Measurements from ENCODE around the gene LAMC2. TPM values are rescaled to one million over a fixed set of nuclear protein-coding genes. Genes with fewer than 3 reads are reported as not detected.

Gene LAMC2
- total and polyA plus RNA-seq, 2 of the 13 experiments (the other 11 are each of a cell fraction or from before 2014, with no cell fraction given), result 0.03 TPM; not detected in 1

DNA sequence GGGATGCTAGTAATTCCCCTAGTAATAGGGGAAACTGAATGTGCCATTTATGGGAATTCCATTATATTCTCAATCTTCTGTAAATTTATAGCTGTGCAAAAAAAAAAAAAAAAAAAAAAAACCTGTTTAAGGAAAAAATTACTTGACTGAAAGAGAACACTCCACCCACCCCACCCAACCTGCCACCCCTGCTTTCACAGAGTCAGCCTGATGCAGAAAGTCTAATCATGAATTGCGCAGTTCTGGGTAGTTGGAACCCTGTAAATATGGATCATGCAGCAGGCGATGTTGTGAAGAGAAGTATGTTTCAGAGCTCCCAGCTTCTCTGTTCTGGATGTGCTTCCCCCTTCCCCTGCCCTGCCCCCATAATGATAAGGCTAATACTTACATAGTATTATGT, 19.6 kb upstream of the LAMC2 start:
- no peaks in the 10 kb centered on the region for H3K27me3 ChIP-seq (ENCODE audit: control insufficient read depth in 1 of 2, insufficient read depth in 2 of 2, low read length in 2 of 2)
- no peaks in the 10 kb centered on the region for H3K9me3 ChIP-seq (ENCODE audit: low read length)
- no peak overlapping the region for H2AFZ ChIP-seq (ENCODE audit: low read length)
- H3K4me1 ChIP-seq (ENCODE audit: insufficient read depth, low read length), result no peaks in the 10 kb centered on the region
- no peak for FAIRE-seq
- 88% methylated on average over 2 of the region's 2 CpGs for WGBS (ENCODE audit: low lambda C conversion rate)
- no peaks in the 10 kb centered on the region for H3K79me2 ChIP-seq (ENCODE audit: insufficient read depth, low read length)
- CTCF ChIA-PET (ENCODE audit: low intra/inter-chr PET ratio, low total read pairs), result no interaction called here
- in situ Hi-C loops (cut with HindIII; ENCODE audit: extremely low pct_ligation_motif_present, low pct_unique_long_range_greater_than_20kb) (no loop called here), intact Hi-C loops (cut with micrococcal nuclease; ENCODE audit: unreplicated experiment) (no loop called here)
- no TSS peak for BruUV-seq (replicated peaks)
- no peaks in the 10 kb centered on the region for H3K36me3 ChIP-seq (replicated peaks in 1 of 2; ENCODE audit: control insufficient read depth in 1 of 2, insufficient read depth in 2 of 2, low read length in 2 of 2)
- no peak overlapping the region for H3K9ac ChIP-seq (ENCODE audit: insufficient read depth, low read depth, low read length)
- H4K20me1 ChIP-seq (ENCODE audit: insufficient read depth, low read length), result no peaks in the 10 kb centered on the region
- H3K4me3 ChIP-seq (replicated peaks in 1 of 3; ENCODE audit: insufficient read depth in 1 of 3, low read depth in 2 of 3, low read length in 3 of 3), result no peak overlapping the region
- POLR2A ChIA-PET, result no interaction called here
- ATAC-seq, result no peak
- no peak for DNase-seq (ENCODE audit: low spot score)
- no peak overlapping the region for H3K27ac ChIP-seq (ENCODE audit: extremely low read length, insufficient read depth, low read length)
- no peak overlapping the region for H3K4me2 ChIP-seq (ENCODE audit: low read depth, low read length)
- no peak for TF ChIP-seq ZNF263 (CRISPR knock-in tag; IDR thresholded peaks at IDR 0.05)
- no peak for TF ChIP-seq ZNF383 (CRISPR knock-in tag; IDR thresholded peaks at IDR 0.05; ENCODE audit: borderline replicate concordance)
- no peak for TF ChIP-seq MED13 (CRISPR knock-in tag; IDR thresholded peaks at IDR 0.05)
- no peak for TF ChIP-seq TFE3 (CRISPR knock-in tag; IDR thresholded peaks at IDR 0.05)
- TF ChIP-seq SMAD3 (CRISPR knock-in tag; IDR thresholded peaks at IDR 0.05), result no peak
- TF ChIP-seq YEATS2 (CRISPR knock-in tag; IDR thresholded peaks at IDR 0.05; ENCODE audit: borderline replicate concordance), result no peak
- no peak for TF ChIP-seq MAFF (IDR thresholded peaks at IDR 0.05; ENCODE audit: low read depth, low read length)
- no peak for TF ChIP-seq ZFP82 (CRISPR knock-in tag; IDR thresholded peaks at IDR 0.05; ENCODE audit: borderline replicate concordance)
- TF ChIP-seq AKAP8 (CRISPR knock-in tag; IDR thresholded peaks at IDR 0.05), result no peak
- TF ChIP-seq ARNT2 (CRISPR knock-in tag; IDR thresholded peaks at IDR 0.05; ENCODE audit: low read depth), result no peak
- no peak for TF ChIP-seq RBM22 (optimal IDR thresholded peaks at IDR 0.05; ENCODE audit: low read length)
- TF ChIP-seq, protein P1, sequence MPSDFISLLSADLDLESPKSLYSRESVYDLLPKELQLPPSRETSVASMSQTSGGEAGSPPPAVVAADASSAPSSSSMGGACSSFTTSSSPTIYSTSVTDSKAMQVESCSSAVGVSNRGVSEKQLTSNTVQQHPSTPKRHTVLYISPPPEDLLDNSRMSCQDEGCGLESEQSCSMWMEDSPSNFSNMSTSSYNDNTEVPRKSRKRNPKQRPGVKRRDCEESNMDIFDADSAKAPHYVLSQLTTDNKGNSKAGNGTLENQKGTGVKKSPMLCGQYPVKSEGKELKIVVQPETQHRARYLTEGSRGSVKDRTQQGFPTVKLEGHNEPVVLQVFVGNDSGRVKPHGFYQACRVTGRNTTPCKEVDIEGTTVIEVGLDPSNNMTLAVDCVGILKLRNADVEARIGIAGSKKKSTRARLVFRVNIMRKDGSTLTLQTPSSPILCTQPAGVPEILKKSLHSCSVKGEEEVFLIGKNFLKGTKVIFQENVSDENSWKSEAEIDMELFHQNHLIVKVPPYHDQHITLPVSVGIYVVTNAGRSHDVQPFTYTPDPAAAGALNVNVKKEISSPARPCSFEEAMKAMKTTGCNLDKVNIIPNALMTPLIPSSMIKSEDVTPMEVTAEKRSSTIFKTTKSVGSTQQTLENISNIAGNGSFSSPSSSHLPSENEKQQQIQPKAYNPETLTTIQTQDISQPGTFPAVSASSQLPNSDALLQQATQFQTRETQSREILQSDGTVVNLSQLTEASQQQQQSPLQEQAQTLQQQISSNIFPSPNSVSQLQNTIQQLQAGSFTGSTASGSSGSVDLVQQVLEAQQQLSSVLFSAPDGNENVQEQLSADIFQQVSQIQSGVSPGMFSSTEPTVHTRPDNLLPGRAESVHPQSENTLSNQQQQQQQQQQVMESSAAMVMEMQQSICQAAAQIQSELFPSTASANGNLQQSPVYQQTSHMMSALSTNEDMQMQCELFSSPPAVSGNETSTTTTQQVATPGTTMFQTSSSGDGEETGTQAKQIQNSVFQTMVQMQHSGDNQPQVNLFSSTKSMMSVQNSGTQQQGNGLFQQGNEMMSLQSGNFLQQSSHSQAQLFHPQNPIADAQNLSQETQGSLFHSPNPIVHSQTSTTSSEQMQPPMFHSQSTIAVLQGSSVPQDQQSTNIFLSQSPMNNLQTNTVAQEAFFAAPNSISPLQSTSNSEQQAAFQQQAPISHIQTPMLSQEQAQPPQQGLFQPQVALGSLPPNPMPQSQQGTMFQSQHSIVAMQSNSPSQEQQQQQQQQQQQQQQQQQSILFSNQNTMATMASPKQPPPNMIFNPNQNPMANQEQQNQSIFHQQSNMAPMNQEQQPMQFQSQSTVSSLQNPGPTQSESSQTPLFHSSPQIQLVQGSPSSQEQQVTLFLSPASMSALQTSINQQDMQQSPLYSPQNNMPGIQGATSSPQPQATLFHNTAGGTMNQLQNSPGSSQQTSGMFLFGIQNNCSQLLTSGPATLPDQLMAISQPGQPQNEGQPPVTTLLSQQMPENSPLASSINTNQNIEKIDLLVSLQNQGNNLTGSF (CRISPR knock-in tag; IDR thresholded peaks at IDR 0.05), result no peak
- TF ChIP-seq NFKBIZ (CRISPR knock-in tag; IDR thresholded peaks at IDR 0.05), result no peak
- TF ChIP-seq FLYWCH1 (CRISPR knock-in tag; IDR thresholded peaks at IDR 0.05), result no peak
- no peak for TF ChIP-seq ZNF607 (CRISPR knock-in tag; IDR thresholded peaks at IDR 0.05; ENCODE audit: borderline replicate concordance)
